ENCODE data around the gene FPR3.

GRCh38 chr19:51783372-51783771 is 11.6 kb upstream of the FPR3 start:
- TF ChIP-seq POLR2A (IDR thresholded peaks at IDR 0.05) (no peak), CTCF (IDR thresholded peaks at IDR 0.05) (no peak)

Data from body of pancreas (tissue), 4 donors.